CD1c-positive myeloid dendritic cell (primary cell): Measurements from ENCODE around the gene C17orf113.

Experiments used
- DNase-seq: peaks from one replicate; pipeline ENCODE4 v3.0.0-alpha.2; 2016; ENCODE audit errors: extremely low spot score

The C17orf113 gene

DNA sequence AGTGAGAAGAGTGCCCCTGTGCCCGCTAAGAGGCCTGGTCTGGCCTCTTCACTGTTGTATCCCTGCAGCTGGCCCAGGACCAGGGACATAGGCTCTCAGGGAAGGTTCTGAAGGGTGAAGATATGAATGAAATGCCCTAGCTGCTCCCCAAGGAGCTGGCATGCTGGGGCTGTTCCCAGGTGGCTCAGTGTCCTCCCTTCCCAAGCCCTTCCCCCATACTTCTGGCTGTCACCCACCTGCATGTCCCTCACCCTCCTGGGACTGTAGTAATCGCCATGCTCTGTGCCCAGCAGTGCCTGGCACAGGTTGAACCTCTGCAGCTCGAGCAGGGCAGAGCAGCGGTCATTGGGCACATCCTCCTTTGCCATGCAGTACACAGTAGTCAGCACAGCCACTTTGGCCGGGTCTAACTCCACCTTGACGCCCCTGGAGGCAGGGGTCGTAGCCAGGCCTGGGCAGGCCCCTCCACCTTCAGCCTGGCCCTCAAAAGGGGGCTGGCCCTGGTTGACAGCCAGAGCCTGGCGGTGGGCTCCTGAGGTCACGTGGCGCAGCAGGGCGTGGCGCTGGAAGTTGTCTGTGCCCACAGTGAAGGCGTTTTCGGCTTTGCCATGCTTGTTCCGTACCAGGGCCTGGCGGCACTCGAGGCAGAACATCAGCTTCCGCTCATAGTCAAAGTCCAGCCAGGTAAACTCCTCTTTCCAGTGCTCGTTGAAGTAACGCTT is 7.6 kb downstream of the C17orf113 start:
- no peak for DNase-seq

DNA sequence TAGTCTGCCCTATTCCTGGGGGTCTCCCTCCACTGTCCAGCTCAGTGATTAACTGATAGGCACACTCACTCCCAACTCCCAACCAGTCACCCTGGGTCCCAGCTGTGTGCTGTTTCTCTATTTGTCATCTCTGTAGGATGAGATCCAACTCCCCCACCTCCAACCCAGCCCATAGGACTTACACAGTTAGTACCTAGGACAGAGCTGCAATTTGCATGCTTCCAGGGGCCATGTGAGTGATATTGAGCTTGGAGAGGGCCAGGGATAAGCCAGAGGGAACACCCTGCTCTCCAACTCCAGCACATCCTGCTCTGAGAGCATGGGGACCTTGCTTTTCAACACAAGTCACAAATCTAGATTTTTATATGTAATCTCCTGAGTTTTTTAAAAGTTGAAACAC is 8.8 kb downstream of the C17orf113 start:
- no peak for DNase-seq

DNA sequence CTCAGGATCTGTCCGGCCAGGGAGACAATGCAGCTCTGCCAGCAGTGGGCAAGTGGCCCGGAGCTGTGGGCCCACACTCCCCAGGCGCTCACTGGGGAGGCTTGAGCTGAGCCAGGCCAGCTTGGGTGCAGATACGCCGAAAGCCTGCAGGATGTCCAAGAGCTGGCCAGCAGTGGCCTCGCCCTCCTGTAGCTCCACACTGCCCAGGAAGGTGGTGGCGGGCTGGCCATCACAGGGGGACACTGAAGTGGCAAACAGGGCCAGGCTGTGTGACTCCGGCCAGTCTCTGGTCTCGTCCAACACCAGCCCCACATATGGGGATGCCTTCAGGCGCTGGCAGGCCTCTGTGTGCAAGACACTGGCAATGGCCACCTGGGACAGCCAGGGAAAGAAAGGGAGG is 9.6 kb downstream of the C17orf113 start:
- no peak for DNase-seq

DNA sequence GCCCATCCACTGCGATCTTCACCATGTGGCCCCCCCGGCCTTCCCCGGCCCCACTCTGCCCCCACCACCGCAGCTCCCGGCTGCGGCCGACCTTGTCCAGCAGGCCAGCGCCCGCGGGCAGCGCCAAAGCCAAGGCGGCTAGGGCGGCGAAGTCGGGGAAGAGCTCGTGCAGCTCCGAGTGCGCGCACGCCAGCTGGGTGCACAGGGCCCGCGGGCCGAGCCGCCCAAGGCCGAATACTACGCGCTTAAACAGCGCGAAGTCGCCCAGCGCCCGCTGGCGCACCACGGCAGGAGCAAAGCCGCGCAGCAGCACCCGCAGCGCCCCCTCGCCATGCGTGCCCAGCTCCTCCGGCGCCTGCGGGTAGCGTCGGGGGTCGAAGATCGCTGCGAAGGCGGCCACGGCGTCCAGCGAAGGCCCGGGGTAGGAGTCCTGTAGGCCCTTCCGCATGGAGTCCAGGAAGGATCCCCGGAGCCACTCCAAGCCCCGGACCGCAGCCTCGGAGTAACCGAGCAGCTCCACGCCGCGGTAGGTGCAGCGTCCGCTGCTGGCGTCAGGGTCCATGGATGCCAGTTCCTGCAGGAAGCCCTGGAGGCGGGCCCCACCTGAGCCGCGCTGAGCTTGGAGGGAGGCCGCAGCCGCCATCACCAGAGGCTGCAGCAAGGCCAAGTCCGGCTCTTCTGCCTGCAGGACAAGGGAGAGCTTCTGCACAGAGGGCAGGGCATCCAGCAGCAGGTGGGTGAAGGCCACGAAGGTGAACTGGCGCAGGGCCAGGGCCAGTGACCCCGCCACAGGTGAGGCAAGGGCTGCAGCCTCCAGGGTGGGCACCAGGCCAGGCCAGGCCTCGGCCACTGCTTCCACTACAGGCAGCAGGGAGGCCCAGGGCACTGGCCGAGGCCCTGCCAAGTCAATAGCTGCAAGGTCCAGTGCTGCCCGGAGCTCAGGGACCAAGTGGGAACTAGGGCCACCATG is 10.3 kb downstream of the C17orf113 start:
- DNase-seq: no peak

DNA sequence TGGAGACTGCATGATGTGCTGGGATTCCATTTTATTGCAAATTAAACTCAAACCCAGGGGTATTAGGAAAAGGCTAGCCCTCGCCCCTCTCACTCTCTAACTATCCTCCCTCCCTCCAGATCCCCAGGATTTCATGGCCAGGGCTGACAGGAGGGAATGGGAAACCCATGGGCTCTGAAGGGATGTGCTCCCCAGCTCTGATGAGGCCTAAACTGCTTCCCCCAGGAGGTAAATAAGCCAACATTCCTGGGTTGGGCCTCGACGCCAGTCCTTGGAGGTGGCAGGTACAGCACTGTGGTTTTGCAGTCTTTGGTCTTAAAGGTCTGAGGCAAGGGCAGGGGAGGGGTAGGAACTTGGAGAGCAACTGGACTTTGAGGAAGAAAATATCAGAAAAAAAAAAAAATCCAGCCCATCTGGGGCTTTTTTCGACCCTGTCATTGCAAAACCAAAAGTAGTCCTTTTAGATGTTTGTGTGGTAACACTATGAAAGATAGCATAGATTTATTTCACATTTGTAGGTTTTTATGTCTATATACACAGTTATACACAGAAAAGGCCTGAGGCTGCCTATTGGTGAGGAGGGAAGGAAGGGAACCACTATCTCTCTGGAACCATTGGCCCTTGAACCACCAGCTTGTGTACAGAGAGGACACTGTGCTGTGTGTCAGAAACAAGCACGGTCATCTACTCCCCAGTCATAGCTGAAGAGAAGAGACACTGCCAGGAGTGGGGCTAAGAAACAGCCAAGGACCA is 12.0 kb downstream of the C17orf113 start:
- no peak for DNase-seq

DNA sequence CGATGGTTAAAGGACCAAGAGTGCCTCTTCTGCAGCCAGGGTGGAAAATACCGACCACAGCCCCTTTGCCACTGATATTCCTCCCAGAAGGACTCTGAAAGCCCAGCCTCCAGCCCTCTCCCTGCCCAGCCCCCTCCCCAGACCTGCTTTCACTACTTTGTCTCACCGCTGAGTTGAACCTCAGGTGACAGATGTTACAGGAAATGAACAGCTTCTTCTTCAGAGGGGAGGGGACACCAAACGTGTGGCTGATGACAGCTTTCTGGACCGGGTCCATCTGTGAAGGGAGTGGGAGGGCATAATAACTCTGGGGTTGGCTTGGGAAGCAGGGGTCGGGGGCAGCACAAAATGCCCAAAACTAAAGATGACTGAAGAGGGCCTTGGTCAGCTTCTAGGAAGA is 16.3 kb downstream of the C17orf113 start:
- no peak for DNase-seq

DNA sequence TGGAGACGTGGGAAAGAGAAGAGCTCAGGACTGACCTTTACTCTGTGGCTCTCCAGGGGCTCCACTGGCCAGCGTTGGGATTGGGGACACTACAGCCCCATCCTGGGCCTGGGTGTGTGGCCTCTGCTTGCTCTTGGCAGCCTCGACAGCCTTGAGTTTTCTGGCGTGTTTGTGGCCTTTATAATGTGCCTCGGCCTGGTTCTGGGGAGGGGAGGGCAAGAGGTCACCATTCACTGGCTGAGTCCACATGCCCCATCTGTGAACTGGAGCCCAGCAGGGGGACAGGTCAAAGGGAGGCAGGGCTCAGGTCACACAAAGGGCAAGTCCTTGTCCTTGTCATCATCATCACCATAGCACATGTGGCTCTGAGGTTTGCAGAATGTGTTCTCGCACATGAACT is 18.8 kb downstream of the C17orf113 start:
- no peak for DNase-seq

DNA sequence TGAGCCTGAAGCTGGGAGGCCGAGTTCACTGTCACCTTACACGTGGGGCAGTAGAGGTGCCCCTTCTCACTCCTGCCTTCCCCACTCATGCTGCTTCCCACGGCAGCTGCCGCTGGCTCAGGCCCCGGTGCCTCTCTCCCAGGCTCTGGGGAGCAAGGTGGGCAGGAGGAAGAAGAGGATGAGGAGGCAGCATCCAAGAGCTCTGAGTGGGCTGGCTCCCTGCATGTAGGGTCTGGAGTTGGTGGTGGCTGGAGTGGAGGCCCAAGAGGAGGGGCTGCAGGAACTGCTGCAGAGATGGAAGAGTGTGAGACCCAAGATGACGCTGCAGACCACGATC is 21.6 kb downstream of the C17orf113 start:
- DNase-seq: no peak

DNA sequence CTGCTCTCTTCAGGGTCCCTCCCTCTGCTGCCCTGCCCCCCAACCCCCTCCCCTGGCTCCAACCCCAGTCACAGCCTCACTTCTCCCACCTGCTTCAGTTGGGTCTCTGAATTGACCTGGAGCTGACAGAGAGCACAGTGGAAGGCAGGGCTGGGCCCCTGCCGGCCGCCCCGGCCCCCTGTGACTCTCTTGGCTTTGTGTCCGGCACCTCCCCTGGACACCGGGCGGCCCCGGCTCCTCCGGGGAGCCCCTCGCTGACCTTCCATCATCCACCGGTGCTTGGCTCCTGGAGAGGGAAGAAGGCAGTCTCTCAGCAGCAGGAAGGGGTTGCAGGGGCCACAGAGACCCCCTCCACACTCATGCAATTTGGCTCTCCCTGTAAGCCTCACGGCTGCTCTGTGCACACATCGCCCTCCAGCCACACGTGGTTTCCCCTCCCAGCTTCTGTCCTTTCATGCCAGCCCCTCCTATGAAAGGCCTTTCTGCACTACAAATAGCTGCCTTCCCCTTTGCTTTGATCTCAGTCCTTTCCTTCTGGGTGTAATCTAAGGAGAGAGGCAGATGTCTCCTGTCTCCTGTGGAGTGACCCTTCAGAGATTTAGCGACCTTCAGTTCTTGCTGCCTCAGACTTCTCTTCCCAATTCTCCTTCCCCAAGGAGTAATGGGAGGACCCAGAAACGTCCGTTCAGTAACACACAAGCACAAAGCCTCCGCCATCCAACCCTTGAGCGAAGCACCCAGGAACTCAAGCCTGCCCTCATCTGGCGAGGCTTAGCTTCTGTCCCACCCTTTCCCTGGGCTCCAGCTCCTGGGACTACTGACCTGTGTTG is 22.2 kb downstream of the C17orf113 start:
- no peak for DNase-seq

DNA sequence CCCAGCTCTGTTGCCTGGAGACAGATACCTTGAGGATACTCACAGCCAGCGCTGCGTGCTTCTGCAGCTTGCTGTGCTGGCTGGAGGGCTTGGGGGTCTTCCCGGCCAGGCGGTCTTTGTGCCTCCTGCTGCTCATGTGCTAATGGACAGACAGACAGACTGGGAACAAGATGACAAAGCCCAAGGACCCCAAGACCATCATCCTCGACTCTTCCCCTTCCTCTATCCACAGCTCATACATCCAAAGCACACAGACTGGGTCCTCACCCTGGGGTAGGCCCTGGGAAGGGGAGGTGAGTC is 22.9 kb downstream of the C17orf113 start:
- no peak for DNase-seq

DNA sequence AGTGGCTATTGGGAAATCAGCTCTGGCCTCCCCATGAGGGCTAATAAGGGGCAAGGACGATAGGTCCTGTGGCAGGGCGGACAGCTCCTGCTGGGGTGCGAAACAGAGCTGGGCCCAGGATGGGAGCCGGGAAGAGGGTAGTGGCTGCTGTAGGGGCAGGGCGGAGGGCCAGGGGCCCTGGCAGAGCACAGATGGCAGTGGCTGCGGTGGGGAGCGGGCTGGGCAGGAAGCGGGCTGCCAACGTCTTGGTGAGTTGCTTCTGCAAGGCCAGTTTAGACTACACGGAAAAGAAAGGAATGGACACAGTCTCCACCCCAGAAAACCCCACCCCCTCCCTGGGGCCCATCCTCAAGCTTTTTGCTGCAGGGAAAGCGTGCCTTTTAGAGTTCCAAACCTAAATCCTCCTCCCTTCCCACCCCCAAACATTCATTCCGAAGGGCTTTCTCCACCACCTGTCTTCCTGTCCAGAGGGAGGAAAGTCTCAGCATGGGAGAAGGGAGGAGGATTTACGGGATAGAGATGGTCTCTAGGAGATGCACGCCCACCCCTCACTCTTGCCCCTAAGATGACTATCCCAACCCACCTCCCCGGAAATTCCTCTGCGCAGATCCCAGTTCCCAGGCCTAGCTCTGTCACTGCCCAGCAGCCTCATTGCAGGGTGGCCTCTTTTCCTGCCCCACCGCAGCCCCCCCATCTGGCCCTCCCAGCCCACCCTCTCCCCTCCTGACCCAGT is 23.4 kb downstream of the C17orf113 start:
- no peak for DNase-seq

DNA sequence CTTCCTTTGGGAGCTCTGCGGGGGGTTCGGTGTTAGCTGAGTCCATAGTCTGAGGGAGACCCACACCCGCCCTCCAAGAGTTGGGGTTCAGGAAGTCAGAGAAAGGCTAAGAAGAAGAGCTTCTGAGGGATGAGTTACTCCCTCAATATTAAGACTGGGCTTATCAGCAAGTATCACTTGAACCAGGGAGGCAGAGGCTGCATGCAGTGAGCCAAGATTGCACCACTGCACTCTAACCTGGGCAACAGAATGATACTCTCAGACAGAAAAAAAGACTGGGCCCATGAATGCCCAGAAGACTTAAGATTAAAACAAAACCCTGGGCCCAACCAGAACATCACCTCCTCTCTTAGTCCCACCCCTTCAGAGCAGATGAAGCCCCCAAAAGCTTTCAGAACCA is 24.5 kb downstream of the C17orf113 start:
- no peak for DNase-seq

DNA sequence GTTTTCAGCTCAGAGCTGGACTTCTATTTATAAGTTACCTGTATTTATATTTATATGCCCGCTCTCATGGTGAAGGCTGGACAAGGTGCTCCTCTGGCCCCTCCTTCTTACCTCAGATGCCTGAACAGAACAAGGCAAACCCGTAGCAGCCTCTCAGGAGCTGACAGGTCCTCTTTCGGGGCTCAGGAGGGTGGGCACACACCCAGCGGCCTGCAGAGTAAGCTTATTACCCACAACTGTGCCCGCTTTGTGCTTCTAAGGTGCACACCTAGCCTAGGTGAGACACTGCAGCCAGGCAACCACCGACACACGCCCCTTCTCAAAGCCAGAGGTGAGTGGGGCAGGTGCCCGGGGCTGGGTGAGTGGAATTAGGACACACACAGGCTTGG is 25.2 kb downstream of the C17orf113 start:
- DNase-seq: no peak

DNA sequence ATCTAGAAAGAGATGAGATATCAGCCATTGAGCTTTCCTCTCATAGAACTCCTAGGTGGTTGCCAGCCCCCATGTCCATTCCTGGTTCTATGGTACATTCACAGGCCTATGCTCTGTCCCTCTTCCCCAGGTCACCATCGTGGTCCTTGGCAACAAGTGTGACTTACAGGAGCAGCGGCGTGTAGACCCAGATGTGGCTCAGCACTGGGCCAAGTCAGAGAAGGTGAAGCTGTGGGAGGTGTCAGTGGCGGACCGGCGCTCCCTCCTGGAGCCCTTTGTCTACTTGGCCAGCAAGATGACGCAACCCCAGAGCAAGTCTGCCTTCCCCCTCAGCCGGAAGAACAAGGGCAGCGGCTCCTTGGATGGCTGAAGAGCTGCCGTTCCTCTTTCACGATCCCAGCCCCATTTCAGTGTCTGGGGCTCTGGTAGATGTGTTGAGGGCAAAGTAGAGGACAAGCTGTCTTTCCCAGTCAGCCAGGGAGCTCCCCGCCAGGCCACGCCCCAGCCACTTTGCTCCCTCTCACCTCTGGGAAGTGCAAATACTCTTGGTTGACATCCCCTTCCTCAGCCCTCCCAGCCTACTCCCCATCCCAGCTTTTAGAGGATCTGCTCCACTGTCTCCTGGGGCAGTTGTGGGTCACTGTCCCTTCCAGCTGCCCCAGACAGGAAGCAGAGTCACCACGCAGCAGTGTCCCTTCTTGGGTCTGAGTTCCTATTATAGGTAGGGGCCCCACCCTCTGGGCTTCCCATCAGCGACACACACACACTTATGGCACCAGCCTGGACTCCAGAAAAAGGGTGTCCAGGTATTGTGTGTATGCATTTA is 26.7 kb downstream of the C17orf113 start:
- DNase-seq: peak; percentile 82

DNA sequence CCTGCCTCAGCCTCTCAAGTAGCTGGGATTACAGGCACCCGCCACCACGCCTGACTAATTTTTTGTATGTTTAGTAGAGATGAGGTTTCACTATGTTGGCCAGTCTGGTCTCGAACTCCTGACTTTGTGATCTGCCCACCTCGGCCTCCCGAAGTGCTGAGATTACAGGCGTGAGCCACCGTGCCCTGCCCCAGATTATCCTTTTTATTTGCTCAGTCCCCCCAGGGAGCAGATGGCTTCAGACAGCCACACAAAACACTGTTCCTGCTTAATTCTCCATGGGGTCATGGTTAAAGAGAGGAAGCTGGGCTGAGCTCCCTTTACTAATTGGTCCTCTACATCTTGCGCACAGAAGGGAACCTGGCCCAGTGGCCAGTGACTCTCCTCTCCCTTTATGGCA is 29.6 kb downstream of the C17orf113 start:
- peak; percentile 11 for DNase-seq

DNA sequence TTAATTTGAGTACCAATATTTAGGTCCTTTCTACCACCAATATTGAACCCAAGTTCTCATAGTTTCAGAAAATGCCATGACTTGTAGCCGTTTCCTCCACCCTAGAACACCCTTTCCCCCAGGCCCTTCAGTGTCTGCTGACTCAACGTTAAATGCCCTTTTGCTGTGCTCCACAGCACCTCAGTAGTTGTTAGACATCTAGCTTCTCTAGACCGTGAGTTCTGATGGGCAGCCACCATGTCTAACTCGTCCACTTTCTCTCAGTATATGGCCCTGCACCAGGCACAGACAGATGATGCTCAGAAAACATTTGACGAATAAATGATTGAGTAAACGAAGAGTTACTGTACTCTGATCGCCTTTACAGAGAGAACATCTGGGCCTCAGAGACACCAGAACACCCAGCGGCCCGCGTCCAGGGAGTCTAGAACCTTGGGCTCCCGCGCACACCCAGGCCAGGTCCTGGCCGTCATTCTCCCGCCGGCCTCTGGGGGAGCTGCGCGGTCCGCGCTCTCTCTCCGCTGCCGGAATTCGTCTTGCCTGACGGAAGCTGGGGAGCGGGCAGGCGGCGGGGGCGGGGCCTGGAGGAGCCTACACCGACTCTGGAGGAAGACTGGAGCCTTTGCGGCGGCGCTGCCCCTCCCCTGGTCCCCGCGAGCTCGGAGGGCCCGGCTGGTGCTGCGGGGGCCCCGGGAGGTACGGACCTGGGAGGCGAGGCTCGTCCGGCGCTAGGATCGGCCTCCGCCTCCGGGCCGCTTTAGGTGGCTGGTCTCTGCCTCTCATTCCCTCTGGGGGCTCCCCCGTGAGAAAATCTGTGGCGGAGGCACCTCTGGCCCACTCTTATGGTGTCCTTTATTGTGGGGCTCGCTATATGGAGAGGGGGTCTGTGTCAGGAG is 30.6 kb downstream of the C17orf113 start, which contains the start of gene NKIRAS2:
TSS of gene NKIRAS2 (plus strand) at position 582 of the 896 bp plus-strand sequence. CDS start 1,488 bp downstream, outside the sequence.
- peak; percentile 96 for DNase-seq

DNA sequence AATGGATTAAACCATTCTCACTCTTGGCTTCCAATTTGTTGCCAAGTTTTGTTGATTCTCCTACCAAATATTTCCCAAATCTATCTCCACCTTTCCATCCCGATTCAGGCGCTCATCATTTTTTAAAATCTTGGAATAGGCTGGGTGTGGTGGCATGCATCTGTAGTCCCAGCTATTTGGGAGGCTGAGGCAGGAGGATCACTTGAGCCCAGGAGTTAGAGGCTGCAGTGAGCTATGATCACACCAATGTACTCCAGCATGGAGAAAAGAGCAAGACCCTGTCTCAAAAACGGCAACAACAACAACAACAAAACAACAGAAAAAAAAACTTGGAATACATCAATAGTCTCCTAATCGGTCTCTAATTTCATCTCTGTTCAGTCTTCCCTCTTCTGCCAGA is 31.4 kb downstream of the C17orf113 start:
- DNase-seq: no peak

DNA sequence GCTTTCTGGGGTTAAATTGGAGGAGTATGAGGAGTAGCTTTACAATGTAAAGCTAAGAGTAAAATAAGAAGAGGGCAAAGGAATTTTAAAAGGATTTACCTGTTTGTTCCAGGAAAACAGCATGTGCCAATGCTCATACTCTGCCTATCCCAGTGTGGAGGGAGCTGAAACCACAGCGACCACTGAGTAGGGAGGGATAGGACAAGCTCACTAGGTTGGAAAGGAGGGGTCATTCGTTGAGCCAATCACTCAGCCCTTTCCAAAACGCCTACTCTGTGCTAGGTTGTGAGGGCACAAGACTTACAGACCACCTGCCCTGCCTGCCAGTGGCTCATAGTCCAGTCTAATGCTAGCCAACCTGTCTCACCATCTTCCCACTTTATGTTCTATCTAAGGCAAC is 32.1 kb downstream of the C17orf113 start:
- no peak for DNase-seq

DNA sequence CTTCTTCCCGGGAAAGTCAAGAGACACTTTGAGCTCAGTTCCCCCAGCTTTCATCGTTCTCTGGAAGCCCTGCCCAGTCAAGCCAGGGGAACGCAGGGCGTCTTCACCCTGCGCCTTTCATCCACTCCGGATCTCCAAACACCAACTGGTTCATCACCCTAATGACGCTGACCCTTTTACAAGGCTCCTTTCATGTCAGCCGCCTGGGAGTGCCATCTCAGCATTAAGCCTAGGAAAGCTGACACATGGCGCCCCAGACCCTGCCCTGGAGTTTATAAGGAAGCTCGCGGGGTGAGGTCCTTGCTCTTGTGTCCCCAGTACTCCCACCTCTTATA is 32.6 kb downstream of the C17orf113 start:
- peak; percentile 61 for DNase-seq
